Colon (tissue), 2 donors: ENCODE results near the gene TFAP2A.

ENCODE experiments used
- FAIRE-seq: peaks from 2 replicates; lab custom pipeline; 2012; peaks lifted over from hg19 to GRCh38; lab: Jason Lieb, UNC
- donor health status: control.
- donor health status: control.

TFAP2A gene

DNA sequence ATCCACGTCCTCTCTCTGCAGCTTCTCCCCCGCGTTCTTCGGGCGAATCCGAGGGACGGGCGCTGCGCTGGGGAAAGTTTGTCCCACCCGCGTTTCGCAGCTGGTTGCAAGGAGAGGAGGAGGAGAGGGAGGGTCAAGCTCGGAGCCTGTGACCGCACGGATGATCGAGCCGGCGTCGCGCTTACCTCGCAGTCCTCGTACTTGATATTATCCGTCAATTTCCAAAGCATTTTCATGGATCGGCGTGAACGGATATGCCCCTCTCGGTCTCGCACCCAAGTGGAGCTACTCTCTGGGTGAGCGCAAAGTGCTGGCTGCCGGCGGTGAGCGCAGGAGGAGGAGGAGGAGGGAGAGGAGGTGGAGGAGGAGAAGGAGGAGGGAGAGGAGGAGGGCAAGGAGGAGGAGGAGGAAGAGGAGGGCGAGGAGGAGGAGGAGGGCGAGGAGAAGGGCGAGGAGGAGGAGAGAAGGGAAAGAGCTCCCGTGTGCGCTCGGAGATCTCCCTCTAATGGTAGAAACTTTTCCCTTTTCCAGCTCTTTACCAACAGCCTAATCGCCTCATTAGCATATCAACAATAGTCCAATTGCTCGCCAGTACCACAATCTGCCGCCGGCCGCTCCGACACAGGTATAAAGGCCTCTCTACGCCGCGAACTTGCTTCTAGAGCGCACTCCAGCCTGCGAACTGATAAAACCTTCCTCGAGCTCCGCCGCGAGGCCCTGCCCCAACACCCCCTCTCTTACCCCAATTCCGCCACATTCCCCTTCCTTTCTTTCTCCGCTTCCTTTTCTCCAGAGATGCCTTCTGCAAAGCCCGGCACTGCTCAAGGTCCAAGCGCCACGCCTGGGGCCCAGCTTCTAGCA, at the start of gene TFAP2A:
TSS of gene TFAP2A (minus strand) at position 319 of the 861 bp plus-strand sequence. CDS start at position 236, 83 bp downstream.
- no peak for FAIRE-seq

DNA sequence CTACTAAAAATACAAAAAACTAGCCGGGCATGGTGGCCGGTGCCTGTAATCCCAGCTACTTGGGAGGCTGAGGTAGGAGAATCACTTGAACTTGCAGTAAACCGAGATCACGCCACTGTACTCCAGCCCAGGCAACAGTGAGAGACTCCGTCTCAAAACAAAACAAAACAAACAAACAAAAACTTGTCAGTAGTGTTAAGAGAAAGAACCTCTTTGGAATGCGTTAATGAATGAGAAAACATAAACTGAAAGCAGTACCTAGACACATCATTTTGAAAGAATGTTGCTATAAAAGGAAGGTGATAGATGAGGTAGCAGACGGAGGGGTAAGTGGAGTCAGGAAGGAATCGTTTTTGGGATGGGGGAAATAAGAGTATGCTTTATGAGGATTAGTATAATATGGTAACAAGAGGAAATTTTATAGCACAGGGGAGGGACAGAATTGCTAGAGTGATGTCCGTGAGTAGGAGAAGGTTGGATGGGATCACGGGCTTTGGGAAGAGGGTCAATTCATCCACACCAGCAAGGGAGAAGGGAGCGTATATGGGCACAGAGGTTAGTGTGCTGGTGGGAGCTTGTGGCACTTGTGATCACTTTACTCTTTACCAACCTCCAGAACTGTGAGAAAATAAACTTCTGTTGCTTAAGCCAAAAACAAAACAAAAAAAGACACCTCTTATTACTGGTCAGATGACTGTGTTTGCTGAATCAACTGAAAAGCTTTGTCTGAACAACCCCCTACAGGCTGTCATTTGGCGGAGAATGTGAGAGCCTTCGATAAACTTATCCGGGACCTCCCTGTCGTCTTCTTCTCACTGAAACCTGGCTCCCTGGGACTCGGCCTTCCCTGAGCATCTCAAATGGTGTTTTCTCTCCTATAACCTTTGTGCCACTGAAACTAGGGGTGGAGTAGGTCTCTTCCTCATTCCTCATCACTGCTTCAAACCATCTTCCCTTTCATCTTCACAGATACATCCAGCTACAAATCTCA, 48.9 kb upstream of the TFAP2A start:
- no peak for FAIRE-seq

DNA sequence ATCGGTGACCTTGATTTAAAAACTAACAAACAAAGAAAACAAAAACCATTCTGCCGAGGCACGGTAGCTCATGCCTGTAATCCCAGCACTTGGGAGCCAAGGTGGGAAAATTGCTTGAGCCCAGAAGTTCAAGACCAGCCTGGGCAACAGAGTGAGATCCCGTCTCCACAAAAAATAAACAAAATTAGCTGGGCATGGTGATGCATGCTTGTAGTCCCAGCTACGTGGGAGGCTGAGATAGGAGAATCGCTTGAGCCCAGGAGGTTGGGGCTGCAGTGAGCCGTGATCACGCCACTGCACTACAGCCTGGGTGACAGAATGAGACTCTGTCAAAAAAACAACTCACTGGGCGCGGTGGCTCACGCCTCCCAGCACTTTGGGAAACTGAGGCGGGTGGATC, 48.2 kb upstream of the TFAP2A start:
- no peak for FAIRE-seq

DNA sequence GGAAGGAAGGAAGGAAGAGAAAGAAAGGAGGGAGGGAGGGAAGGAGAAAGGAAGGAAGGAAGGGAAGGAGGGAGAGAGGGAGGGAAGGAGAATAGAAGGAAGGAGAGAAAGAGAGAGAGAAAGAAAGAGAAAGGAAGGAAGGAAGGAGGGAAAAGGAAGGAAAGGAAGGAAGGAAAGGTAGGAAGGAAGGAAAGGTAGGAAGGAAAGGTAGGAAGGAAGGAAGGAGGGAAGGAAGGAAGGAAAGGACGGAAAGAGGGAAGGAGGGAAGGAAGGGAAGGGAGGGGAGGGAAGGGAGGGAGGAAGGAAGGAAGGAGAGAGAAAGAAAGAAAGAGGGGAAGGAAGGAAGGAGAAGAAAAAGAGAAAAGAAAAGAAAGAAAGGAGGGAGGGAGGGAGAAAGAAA, 47.0 kb upstream of the TFAP2A start:
- FAIRE-seq = no peak

DNA sequence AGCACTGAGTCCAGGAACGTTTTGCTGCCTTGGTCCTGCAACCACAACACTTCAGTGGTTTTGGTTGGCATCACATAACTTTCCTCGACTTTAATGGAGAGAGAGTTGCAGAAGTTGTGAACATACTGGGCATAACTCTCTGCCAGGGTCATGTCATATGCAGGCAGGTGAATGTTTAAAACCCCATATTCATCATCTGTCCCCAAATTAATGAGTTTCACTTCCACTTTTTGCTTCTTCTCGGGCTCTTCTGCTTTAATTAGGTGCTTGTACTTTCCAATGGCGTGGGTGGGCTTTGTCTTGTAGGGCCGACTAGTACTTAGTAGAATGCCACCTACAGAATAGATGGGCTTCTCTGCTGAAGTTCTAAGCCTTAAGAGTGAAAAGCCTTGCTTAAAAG, 45.2 kb upstream of the TFAP2A start:
- no peak for FAIRE-seq

DNA sequence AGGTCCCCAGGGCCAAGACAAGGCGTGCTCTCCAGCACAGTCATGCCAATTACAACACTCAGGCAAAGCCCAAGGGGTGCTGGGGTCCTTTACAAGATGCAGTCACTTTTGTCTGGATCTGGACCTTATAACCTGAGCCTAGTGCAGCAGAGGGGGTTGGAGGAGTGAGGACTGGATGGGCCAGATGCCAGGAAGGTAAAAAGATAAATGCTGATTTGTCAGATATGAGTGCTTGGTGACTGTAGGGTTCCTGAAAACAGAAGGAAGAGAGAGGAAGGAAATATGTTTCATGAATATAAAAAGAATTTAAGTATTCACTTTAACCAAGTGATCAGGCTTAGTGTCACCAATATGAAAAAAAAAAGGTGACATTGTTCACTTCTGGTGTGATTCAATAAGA, 43.4 kb upstream of the TFAP2A start:
- FAIRE-seq = no peak

DNA sequence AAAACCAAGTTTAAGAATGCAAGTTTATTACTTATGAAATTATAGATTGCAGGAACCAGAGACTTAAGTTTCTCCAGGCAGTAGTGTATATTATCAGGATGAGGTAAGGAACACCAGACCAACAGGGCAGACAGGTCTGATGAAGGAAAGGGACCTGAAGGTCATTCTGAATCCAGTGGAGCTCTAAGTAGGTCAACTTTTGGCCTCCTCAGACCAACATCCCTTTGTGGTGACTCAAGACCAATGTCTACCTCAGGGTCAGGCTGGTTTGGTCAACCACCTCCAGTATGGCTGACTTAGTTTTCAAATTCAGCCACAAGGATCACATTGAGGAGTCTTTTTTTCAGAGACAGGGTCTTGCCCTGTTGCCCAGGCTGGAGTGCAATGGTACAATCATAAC, 38.7 kb upstream of the TFAP2A start:
- no peak for FAIRE-seq

DNA sequence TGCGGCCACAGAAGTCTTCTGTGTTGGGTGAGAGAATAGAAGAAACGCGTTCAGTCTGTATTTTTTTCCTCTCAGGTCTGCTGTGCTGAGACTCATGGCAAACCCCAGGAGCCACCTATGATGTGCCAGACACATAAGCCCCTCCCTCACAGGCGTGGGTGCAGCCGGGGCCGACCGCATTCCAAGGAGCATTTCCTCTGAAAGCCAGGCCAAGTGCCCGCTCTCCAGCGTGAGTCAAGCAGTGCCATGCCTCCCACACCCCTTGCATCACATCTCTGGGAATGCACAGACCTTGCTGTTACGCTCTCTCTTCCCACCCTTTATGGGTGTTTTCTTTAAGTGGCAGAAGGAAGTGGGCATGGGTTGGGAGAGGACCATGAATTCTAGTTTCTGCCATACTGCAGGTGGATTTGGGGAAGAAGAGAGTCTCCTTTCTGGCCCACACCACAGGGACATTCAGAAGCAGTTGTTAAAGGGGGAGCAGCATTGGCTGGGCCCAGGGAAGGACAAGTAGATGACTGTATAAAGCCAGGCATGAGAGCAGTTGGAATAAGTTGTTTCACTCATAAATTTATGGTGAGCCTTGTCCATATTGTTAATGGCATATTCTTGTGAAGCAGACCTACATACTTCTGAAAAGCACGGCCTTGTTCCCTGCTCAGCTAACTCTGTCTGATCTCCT, 37.1 kb upstream of the TFAP2A start:
- FAIRE-seq = no peak

DNA sequence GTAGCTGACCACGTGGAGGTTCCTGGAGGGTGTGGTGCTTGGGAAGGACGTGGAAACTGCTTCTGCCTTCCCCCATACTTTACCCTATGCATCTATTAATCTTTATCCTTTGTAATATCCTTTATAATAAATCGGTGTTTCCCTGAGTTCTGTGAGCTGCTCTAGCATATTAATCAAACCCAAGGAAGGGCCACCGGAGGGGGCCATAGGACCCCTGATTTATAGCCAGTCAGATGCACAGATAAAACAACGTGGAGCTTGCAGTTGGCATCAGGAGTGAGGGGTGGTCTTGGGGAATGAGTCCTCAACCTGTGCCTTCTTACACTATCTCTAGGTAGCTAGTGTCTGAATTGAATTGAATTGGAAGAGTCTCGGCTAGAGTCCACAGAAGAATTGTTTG, 36.5 kb upstream of the TFAP2A start:
- FAIRE-seq = no peak

DNA sequence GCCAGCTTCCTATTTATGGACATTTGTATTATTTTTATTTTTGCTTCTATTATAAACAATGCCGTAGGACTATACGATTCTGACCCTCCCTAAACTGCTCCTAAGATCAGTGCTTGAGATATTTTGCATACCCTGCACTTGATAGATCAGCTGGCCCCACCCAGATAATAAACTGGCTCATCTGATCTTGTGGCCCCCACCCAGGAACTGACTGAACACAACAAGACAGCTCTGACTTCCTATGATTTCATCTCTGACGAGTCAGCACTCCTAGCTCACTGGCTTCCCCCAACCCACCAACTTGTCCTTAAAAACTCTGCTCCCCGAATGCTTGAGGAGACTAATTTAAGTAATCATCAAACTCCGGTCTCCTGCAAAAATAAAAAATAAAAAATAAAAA, 34.9 kb upstream of the TFAP2A start:
- no peak for FAIRE-seq

DNA sequence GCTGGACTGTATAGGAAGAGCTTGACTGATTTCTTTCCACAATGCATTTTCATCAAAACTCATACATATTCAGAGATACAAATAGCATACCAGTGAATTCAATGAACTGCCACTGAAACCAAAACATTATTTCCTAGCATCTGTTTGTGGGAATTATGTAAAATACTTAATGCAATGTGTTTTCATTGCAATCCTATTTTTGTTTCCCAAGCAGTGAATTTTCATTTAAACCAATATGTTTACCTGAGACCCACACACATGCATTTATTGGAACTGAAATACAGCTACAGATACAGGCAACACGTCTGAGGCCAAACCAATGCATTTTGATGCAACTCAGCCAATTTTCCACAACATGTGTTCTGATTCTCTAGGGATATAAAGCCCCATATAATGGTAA, 33.2 kb upstream of the TFAP2A start:
- FAIRE-seq = no peak

DNA sequence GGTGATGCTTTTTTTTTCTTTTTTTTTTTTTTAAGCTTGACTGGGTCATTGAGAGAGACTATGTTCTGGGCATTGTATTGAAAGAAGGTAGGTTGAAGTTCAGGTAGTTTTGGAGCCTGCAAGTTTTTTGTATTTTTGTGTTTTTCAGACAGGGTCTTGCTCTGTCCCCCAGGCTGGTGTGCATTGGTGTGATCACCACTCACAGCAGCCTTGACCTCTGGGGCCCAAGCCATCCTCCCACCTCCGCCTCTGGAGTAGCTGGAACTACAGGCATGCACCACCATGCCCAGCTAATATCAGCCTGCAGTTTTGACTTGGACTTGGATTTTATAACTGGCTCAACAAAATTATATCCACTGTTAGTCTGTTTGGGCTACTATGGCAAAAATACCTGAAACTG, 31.7 kb upstream of the TFAP2A start:
- FAIRE-seq = no peak

DNA sequence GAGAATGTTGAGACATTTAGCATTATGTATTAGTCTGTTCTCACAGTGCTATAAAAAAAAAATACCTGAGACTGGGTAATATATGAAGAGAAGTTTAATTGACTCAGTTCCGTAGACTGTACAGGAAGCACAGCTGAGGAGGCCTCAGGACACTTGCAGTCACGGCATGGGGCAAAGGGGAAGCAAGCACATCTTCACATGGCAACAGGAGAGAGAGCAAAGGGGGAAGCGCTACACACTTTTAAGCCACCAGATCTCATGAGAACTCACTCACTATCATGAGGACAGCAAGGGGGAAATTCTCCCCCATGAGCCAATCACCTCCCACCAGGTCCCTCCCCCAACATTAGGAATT, 26.8 kb upstream of the TFAP2A start:
- no peak for FAIRE-seq

DNA sequence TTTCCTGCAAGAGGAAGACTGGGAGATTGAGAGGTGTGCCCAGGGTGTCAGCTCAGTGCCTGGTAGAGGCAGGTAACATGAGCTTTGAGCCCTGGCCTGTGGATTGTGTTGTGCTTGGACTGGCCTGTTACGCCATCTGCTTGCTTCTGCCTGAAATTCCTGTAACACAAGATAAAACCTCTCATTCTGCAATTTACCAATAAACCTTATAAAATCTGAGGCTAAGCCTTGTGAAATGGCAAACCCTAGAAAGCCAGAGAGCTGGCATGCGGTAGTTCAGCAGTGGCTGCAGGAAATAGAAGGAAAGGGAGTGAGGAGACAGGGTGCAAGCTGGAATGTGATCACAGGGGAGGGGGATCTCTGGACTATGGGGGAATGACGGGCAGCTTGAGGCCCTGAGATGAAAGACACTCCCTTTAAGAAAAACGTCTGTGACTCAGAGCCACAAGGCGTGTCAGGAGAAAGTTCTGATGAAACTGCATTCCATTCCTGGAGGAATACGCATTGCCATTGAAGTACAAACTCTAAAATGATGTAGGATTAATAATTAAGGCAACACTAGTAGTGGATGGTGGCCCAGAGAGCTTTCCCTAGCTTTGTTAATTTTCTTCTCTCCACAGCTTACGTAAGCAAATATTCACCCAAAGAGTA, 26.3 kb upstream of the TFAP2A start:
- no peak for FAIRE-seq

DNA sequence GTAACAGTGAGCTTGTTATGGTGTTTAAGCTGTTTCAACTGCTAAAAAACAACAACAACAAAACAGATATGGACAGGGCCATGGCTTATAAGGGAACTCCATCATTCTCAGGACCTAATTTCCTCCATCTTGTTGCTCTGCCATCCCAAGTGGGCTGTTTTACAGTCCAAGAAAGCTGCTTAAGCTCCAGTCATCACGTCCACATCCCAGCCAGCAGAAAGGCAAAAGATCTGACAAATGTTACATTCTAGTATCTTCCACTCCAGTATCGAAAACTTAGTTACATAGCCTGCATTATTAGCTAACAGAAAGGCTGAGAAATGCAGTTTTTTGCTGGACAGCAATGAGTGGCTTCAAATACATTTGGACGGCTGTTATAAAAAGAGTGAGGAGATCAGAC, 23.0 kb upstream of the TFAP2A start:
- no peak for FAIRE-seq

DNA sequence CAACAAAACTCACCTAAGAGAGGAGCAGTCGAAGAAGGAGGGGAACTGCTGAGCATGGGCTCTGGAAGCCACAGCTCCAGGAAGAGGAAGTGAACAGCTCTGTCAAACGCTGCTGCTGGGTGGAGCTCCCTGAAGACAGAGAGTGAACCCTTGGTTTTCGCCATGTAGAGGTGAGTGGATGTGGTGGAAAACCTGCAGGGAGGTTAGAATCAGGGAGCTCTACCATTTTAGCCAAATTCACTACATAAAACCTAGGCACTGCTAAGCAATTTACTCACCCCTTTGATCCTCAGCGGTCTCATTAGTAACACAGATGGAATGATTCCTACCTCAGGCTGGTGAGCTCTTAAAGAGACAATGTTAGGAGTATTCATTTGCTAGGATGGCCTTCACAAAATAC, 19.4 kb upstream of the TFAP2A start:
- no peak for FAIRE-seq

DNA sequence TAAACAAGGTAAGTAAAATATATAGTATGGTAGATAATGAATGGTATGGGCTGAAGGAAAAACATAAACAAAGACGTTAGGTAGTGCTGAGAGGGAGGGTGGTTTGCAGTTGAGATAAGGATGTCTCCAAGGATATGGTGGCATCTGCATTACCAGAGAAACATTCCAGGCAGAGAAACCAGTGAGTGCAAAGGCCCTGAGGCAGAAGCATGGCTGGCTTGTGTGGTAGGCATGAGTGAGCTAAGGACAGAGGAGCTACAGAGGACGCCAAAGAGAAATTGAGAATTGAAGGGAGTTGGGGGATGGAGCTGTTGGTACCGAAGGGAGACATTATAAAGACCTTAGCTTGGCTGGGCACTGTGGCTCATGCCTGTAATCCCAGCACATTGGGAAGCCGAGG, 18.4 kb upstream of the TFAP2A start:
- FAIRE-seq = no peak

DNA sequence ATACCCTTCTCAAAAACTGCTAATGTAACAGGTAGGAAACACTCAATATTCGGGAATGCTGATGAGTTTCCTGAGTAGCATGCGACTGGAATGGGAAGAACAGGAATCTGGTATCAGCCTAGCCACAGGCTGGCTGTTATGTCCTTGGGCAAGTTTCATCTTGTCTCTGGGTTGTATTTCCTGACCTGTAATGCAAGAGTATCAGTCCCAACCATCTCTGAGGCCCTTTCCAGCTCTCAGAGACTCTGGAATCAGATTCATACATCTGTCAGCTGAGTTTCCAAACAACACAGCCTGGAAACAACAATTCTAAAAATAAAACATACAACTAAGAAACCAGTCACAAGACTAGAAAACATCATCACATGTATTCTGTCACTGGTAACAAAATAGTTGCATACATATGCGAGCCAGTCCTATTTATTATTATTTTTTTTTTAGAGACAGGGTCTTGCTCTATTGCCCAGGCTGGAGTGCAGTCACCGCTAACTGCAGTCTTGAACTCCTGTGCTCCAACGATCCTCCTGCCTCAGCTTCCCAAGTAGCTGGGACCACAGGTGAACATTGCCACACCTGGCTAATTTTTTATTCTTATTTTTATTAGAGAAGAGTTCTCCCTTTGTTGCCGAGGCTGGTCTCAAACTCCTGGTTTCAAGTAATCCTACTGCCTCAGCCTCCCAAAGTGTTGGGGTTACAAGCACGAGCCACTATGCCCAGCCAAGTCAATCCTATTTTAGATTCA, 16.7 kb upstream of the TFAP2A start:
- FAIRE-seq = no peak

DNA sequence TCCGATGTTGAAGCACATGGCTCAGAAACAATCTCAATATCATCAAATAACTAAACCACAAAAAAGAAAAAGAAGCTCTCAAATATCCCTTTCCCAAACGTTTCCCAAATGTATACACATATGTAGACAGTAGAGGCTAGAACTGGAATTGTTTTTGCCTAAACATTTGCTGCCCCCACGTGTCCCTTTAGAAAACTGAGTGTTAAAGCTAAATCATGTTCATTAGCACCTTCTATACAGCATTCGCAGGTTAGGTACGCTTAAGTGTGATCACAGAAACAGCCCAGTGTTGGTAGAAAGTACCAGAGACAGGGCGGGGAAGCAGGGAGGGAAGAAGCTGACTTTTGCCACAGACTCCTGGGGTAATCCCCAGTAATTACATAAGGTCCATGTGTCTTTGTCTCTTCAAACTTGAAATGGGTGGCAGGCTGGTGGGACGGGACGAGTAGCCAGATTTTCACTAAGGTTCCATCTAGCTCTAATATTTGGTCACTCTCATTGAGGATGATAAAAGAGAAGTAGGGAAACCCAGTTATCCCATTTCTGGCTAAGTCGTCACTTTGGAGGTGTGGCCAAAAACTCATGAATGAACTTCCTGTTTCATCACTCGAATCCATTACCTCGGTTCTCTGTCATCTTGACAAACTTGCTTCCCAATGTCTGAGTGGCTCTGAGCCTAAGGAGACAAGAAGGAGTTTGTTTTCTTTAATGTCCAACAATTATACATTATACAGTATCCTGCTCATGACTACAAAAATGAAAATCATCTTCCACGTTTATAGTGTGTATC, 15.0 kb upstream of the TFAP2A start:
- no peak for FAIRE-seq

DNA sequence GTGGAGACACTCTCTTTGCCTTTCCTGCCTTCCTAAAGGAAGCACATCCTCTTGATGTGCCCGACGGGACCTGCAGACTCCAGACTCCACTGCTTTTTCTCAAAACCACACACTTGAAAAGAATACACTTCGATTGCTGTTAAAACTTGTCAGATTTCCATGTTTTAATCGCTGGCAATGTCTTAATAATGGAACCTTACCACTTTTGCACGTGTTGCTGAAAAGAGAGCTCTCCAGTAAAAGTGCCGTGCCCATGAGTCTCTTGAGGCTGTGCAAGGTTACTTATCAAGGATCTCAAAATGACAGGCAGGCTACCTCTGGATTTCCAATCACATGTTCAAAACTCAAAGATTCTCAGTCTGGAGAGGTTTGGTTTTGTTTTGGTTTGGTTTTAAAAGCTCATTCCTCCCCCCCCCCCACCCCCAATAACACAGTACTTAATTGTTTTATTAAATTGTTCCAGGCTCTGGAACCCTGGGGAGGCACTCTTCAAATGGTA, 12.0 kb upstream of the TFAP2A start:
- FAIRE-seq = no peak
